ENCODE measurements around the gene NRL.
A peak's percentile ranks its signal among the peaks of the same experiment; 100 is the strongest.

Gene NRL

GRCh38 chr14:24132976-24133375, 18.2 kb upstream of the NRL start:
- 100% methylated on average over 1 of the region's 2 CpGs for WGBS
- Histone ChIP-seq H3K4me3 (ENCODE audit: insufficient read depth in 1 of 2, low read depth in 1 of 2, low read length in 2 of 2) (no peak overlapping the region), H3K18ac (ENCODE audit: low read depth in 1 of 2, low read length in 2 of 2) (no peak overlapping the region), H4K91ac (ENCODE audit: low read length) (no peak overlapping the region), H3K4me1 (ENCODE audit: control insufficient read depth, insufficient read depth, low read depth, low read length) (peaks cover 13% of the 10 kb centered on the region), H3K27ac (ENCODE audit: low read length, poor library complexity, severe bottlenecking) (no peak overlapping the region), H3K79me1 (replicated peaks; ENCODE audit: low read length, poor library complexity, severe bottlenecking) (peaks cover 13% of the 10 kb centered on the region), H2AFZ (ENCODE audit: low read depth, low read length) (no peak overlapping the region), H3K4me2 (ENCODE audit: low read length, poor library complexity, severe bottlenecking) (no peak overlapping the region), H2BK12ac (ENCODE audit: low read length in 2 of 2) (no peak overlapping the region), H3K4ac (ENCODE audit: low read depth in 1 of 2, low read length in 2 of 2) (no peak overlapping the region), H2AK5ac (ENCODE audit: low read length, severe bottlenecking) (no peak overlapping the region), H3K27me3 (ENCODE audit: control insufficient read depth in 1 of 2, insufficient read depth in 1 of 2, low read length in 2 of 2) (no peaks in the 10 kb centered on the region), H3K14ac (ENCODE audit: low read length in 2 of 2) (no peak overlapping the region), H2BK5ac (ENCODE audit: low read depth, low read length, poor library complexity, severe bottlenecking) (no peak overlapping the region), H3K36me3 (ENCODE audit: control insufficient read depth in 1 of 2, insufficient read depth in 2 of 2, low read depth in 1 of 2, low read length in 2 of 2) (peaks cover 8 to 18% of the 10 kb centered on the region in 2 experiments), H3K23ac (ENCODE audit: low read length in 2 of 2) (no peak overlapping the region), H3K9ac (ENCODE audit: low read length) (no peak overlapping the region), H2BK120ac (ENCODE audit: low read depth, low read length) (no peak overlapping the region), H2BK15ac (ENCODE audit: low read depth, poor library complexity, severe bottlenecking) (no peak overlapping the region), H3K9me3 (ENCODE audit: control insufficient read depth, low read length) (no peaks in the 10 kb centered on the region), H4K8ac (ENCODE audit: low read length) (no peak overlapping the region)
- DNase-seq = no peak

DNA sequence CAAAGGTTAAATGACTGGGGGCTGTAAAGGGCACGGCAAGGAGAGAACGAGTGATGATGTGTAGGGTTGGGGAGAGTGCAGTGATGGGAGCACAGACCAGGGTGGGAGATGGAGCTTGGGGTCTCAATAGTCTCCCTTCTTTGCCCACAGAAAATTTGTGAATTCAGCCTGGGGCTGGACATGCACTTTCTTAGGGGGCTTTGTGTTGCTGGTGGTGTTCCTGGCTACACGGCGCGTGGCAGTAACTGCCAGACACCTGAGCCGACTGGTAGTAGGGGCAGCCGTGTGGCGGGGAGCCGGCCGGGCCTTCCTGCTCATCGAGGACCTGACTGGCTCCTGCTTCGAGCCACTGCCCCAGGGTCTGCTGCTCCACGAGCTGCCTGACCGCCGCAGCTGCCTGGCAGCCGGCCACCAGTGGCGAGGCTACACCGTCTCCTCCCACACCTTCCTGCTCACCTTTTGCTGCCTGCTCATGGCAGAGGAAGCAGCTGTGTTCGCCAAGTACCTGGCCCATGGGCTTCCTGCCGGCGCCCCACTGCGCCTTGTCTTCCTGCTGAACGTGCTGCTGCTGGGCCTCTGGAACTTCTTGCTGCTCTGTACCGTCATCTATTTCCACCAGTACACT, 17.4 kb upstream of the NRL start:
- Histone ChIP-seq H3K27me3 (ENCODE audit: control insufficient read depth in 1 of 2, insufficient read depth in 1 of 2, low read length in 2 of 2) (no peaks in the 10 kb centered on the region), H2AK5ac (ENCODE audit: low read length, severe bottlenecking) (no peak overlapping the region), H3K14ac (ENCODE audit: low read length in 2 of 2) (no peak overlapping the region), H3K4ac (ENCODE audit: low read depth in 1 of 2, low read length in 2 of 2) (no peak overlapping the region), H3K9ac (ENCODE audit: low read length) (no peak overlapping the region), H3K4me1 (ENCODE audit: control insufficient read depth, insufficient read depth, low read depth, low read length) (peaks cover 11% of the 10 kb centered on the region), H2AFZ (ENCODE audit: low read depth, low read length) (no peak overlapping the region), H3K79me1 (replicated peaks; ENCODE audit: low read length, poor library complexity, severe bottlenecking) (peaks cover 9% of the 10 kb centered on the region), H3K23ac (ENCODE audit: low read length in 2 of 2) (no peak overlapping the region), H3K9me3 (ENCODE audit: control insufficient read depth, low read length) (no peaks in the 10 kb centered on the region), H3K4me2 (ENCODE audit: low read length, poor library complexity, severe bottlenecking) (no peak overlapping the region), H4K91ac (ENCODE audit: low read length) (no peak overlapping the region), H2BK15ac (ENCODE audit: low read depth, poor library complexity, severe bottlenecking) (no peak overlapping the region), H3K27ac (ENCODE audit: low read length, poor library complexity, severe bottlenecking) (no peak overlapping the region), H3K36me3 (ENCODE audit: control insufficient read depth in 1 of 2, insufficient read depth in 2 of 2, low read depth in 1 of 2, low read length in 2 of 2) (peaks cover under 1 to 12% of the 10 kb centered on the region in 2 experiments), H3K4me3 (ENCODE audit: insufficient read depth in 1 of 2, low read depth in 1 of 2, low read length in 2 of 2) (no peak overlapping the region), H2BK12ac (ENCODE audit: low read length in 2 of 2) (no peak overlapping the region), H2BK5ac (ENCODE audit: low read depth, low read length, poor library complexity, severe bottlenecking) (no peak overlapping the region), H3K18ac (ENCODE audit: low read depth in 1 of 2, low read length in 2 of 2) (no peak overlapping the region), H4K8ac (ENCODE audit: low read length) (peak overlapping the region; percentile 36), H2BK120ac (ENCODE audit: low read depth, low read length) (no peak overlapping the region)
- WGBS = 88% methylated on average over 24 of the region's 24 CpGs
- no peak for DNase-seq

GRCh38 chr14:24131549-24131966, 16.8 kb upstream of the NRL start:
- H3K9ac ChIP-seq (ENCODE audit: low read length) = no peak overlapping the region
- H3K4me1 ChIP-seq (ENCODE audit: control insufficient read depth, insufficient read depth, low read depth, low read length) = peaks cover 6% of the 10 kb centered on the region
- H4K8ac ChIP-seq (ENCODE audit: low read length) = no peak overlapping the region
- WGBS = 91% methylated on average over 15 of the region's 15 CpGs
- no peak for DNase-seq
- peaks cover 3% of the 10 kb centered on the region for H3K79me1 ChIP-seq (replicated peaks; ENCODE audit: low read length, poor library complexity, severe bottlenecking)
- no peak overlapping the region for H3K23ac ChIP-seq (ENCODE audit: low read length in 2 of 2)
- H3K4me2 ChIP-seq (ENCODE audit: low read length, poor library complexity, severe bottlenecking) = no peak overlapping the region
- H3K4me3 ChIP-seq (ENCODE audit: insufficient read depth in 1 of 2, low read depth in 1 of 2, low read length in 2 of 2) = no peak overlapping the region
- H2AK5ac ChIP-seq (ENCODE audit: low read length, severe bottlenecking) = no peak overlapping the region
- no peaks in the 10 kb centered on the region for H3K27me3 ChIP-seq (ENCODE audit: control insufficient read depth in 1 of 2, insufficient read depth in 1 of 2, low read length in 2 of 2)
- peaks cover 0 to 12% of the 10 kb centered on the region in 2 experiments for H3K36me3 ChIP-seq (ENCODE audit: control insufficient read depth in 1 of 2, insufficient read depth in 2 of 2, low read depth in 1 of 2, low read length in 2 of 2)
- H3K9me3 ChIP-seq (ENCODE audit: control insufficient read depth, low read length) = no peaks in the 10 kb centered on the region
- no peak overlapping the region for H3K18ac ChIP-seq (ENCODE audit: low read depth in 1 of 2, low read length in 2 of 2)
- H4K91ac ChIP-seq (ENCODE audit: low read length) = no peak overlapping the region
- no peak overlapping the region for H2BK12ac ChIP-seq (ENCODE audit: low read length in 2 of 2)
- no peak overlapping the region for H2BK15ac ChIP-seq (ENCODE audit: low read depth, poor library complexity, severe bottlenecking)
- H3K14ac ChIP-seq (ENCODE audit: low read length in 2 of 2) = no peak overlapping the region
- no peak overlapping the region for H2BK5ac ChIP-seq (ENCODE audit: low read depth, low read length, poor library complexity, severe bottlenecking)
- H3K4ac ChIP-seq (ENCODE audit: low read depth in 1 of 2, low read length in 2 of 2) = no peak overlapping the region
- H2AFZ ChIP-seq (ENCODE audit: low read depth, low read length) = no peak overlapping the region
- no peak overlapping the region for H3K27ac ChIP-seq (ENCODE audit: low read length, poor library complexity, severe bottlenecking)
- H2BK120ac ChIP-seq (ENCODE audit: low read depth, low read length) = no peak overlapping the region

GRCh38 chr14:24130717-24131548, 16.2 kb upstream of the NRL start:
- Histone ChIP-seq H2BK5ac (ENCODE audit: low read depth, low read length, poor library complexity, severe bottlenecking) (no peak overlapping the region), H2AK5ac (ENCODE audit: low read length, severe bottlenecking) (no peak overlapping the region), H3K79me1 (replicated peaks; ENCODE audit: low read length, poor library complexity, severe bottlenecking) (no peaks in the 10 kb centered on the region), H3K36me3 (ENCODE audit: control insufficient read depth in 1 of 2, insufficient read depth in 2 of 2, low read depth in 1 of 2, low read length in 2 of 2) (peaks cover 0 to 12% of the 10 kb centered on the region in 2 experiments), H3K27ac (ENCODE audit: low read length, poor library complexity, severe bottlenecking) (no peak overlapping the region), H3K9ac (ENCODE audit: low read length) (no peak overlapping the region), H3K4me1 (ENCODE audit: control insufficient read depth, insufficient read depth, low read depth, low read length) (peaks cover 4% of the 10 kb centered on the region), H3K18ac (ENCODE audit: low read depth in 1 of 2, low read length in 2 of 2) (no peak overlapping the region), H3K4me3 (ENCODE audit: insufficient read depth in 1 of 2, low read depth in 1 of 2, low read length in 2 of 2) (no peak overlapping the region), H3K27me3 (ENCODE audit: control insufficient read depth in 1 of 2, insufficient read depth in 1 of 2, low read length in 2 of 2) (no peaks in the 10 kb centered on the region), H2BK12ac (ENCODE audit: low read length in 2 of 2) (no peak overlapping the region), H2BK120ac (ENCODE audit: low read depth, low read length) (no peak overlapping the region), H2AFZ (ENCODE audit: low read depth, low read length) (no peak overlapping the region), H3K14ac (ENCODE audit: low read length in 2 of 2) (no peak overlapping the region), H3K23ac (ENCODE audit: low read length in 2 of 2) (no peak overlapping the region), H3K4me2 (ENCODE audit: low read length, poor library complexity, severe bottlenecking) (no peak overlapping the region), H2BK15ac (ENCODE audit: low read depth, poor library complexity, severe bottlenecking) (no peak overlapping the region), H4K8ac (ENCODE audit: low read length) (no peak overlapping the region), H3K4ac (ENCODE audit: low read depth in 1 of 2, low read length in 2 of 2) (no peak overlapping the region), H4K91ac (ENCODE audit: low read length) (no peak overlapping the region), H3K9me3 (ENCODE audit: control insufficient read depth, low read length) (no peaks in the 10 kb centered on the region)
- no peak for DNase-seq
- WGBS = 75% methylated on average over 6 of the region's 7 CpGs

Measured in mesenchymal stem cell (in vitro differentiated cells and primary cell).